WTC11 (cell line): Measurements from ENCODE around the gene RBM43. TPM values are rescaled to one million over a fixed set of nuclear protein-coding genes. Genes with fewer than 3 reads are reported as not detected.

ENCODE experiments used
- ATAC-seq: fragments of 200-7000 bp; cut with Tn5 transposase; 2 replicates; pipeline ENCODE4 v1.10.0; 2021; ENCODE audit warnings: mild to moderate bottlenecking, moderate library complexity
- CTCF ChIA-PET: fragments of 300-600 bp; sonication (Branson Sonifier 250); formaldehyde crosslinking; loops from one replicate; lab custom pipeline; 2021; ENCODE audit warnings: antibody characterized with exemption; lab: Charles Lee
- POLR2A ChIA-PET: fragments of 350-600 bp; sonication (Branson Sonifier 250); formaldehyde crosslinking; loops from one replicate; lab custom pipeline; 2021; ENCODE audit warnings: antibody characterized with exemption; lab: Charles Lee
- DNase-seq: peaks from one replicate; pipeline ENCODE4 v3.0.0; 2021; ENCODE audit warnings: low spot score
- H3K27ac Mint-ChIP-seq: 2 replicates; pipeline ENCODE4 v1.8.0; 2021; ENCODE audit warnings: mixed read lengths
- H3K27me3 Mint-ChIP-seq: 2 replicates; pipeline ENCODE4 v1.8.0; 2021; ENCODE audit warnings: low read depth, mild to moderate bottlenecking, moderate library complexity, mixed read lengths
- H3K36me3 Mint-ChIP-seq: 2 replicates; pipeline ENCODE4 v1.8.0; 2021; ENCODE audit warnings: mixed read lengths
- H3K4me1 Mint-ChIP-seq: 2 replicates; pipeline ENCODE4 v1.8.0; 2022; ENCODE audit warnings: mixed read lengths
- H3K4me3 Mint-ChIP-seq: 2 replicates; pipeline ENCODE4 v1.8.0; 2021; ENCODE audit warnings: mild to moderate bottlenecking, moderate library complexity, mixed read lengths
- H3K9me3 Mint-ChIP-seq: 2 replicates; pipeline ENCODE4 v1.8.0; 2021; ENCODE audit warnings: mixed read lengths
- ARID4B ChIP-seq: sonication (generic); formaldehyde crosslinking; IDR thresholded peaks from 2 replicates; pipeline ENCODE4 v1.8.0; 2023; ENCODE audit warnings: missing genetic modification reagents, mild to moderate bottlenecking, borderline replicate concordance
- ATF1 ChIP-seq: sonication (generic); formaldehyde crosslinking; IDR thresholded peaks from 2 replicates; pipeline ENCODE4 v1.8.1; 2023; ENCODE audit warnings: mild to moderate bottlenecking, moderate library complexity, missing genetic modification reagents
- CBFB ChIP-seq: sonication (generic); formaldehyde crosslinking; IDR thresholded peaks from 2 replicates; pipeline ENCODE4 v1.8.1; 2022; ENCODE audit warnings: mild to moderate bottlenecking, low read depth, missing genetic modification reagents
- ELF4 ChIP-seq: sonication (generic); formaldehyde crosslinking; IDR thresholded peaks from 2 replicates; pipeline ENCODE4 v1.8.1; 2022; ENCODE audit warnings: low read depth, mild to moderate bottlenecking, moderate library complexity, missing genetic modification reagents
- ESRRA ChIP-seq: sonication (generic); formaldehyde crosslinking; IDR thresholded peaks from 2 replicates; pipeline ENCODE4 v1.8.1; 2022; ENCODE audit warnings: mild to moderate bottlenecking, missing genetic modification reagents, borderline replicate concordance
- GTF2I ChIP-seq: fragments of 250-450 bp; sonication (Bioruptor Pico); conservative IDR thresholded peaks from 2 replicates; pipeline ENCODE4 v1.4.0; 2021; ENCODE audit warnings: mild to moderate bottlenecking
- NR2C2 ChIP-seq: sonication (generic); formaldehyde crosslinking; IDR thresholded peaks from 2 replicates; pipeline ENCODE4 v1.8.0; 2022; ENCODE audit warnings: mild to moderate bottlenecking, missing genetic modification reagents
- OVOL2 ChIP-seq: fragments of 250-450 bp; sonication (Bioruptor Pico); IDR thresholded peaks from 2 replicates; pipeline ENCODE4 v1.9.0; 2021; ENCODE audit warnings: mild to moderate bottlenecking, borderline replicate concordance
- PRDM15 ChIP-seq: sonication (generic); formaldehyde crosslinking; IDR thresholded peaks from 2 replicates; pipeline ENCODE4 v1.8.0; 2022; ENCODE audit warnings: missing genetic modification reagents
- PRRX2 ChIP-seq: fragments of 250-450 bp; sonication (Bioruptor Pico); IDR thresholded peaks from 2 replicates; pipeline ENCODE4 v1.8.0; 2021; ENCODE audit warnings: mild to moderate bottlenecking
- RELA ChIP-seq: sonication (generic); formaldehyde crosslinking; IDR thresholded peaks from 2 replicates; pipeline ENCODE4 v1.8.1; 2022; ENCODE audit warnings: missing genetic modification reagents, mild to moderate bottlenecking, borderline replicate concordance
- RORB ChIP-seq: fragments of 250-450 bp; sonication (Bioruptor Pico); IDR thresholded peaks from 2 replicates; pipeline ENCODE4 v1.9.0; 2021; ENCODE audit warnings: mild to moderate bottlenecking
- STAT6 ChIP-seq: sonication (generic); formaldehyde crosslinking; conservative IDR thresholded peaks from 2 replicates; pipeline ENCODE4 v1.8.1; 2023; ENCODE audit warnings: mild to moderate bottlenecking, low read depth, missing genetic modification reagents, moderate library complexity
- TEAD1 ChIP-seq: sonication (generic); formaldehyde crosslinking; IDR thresholded peaks from 2 replicates; pipeline ENCODE4 v1.8.0; 2022; ENCODE audit warnings: mild to moderate bottlenecking, missing genetic modification reagents
- USF2 ChIP-seq: sonication (generic); formaldehyde crosslinking; IDR thresholded peaks from 2 replicates; pipeline ENCODE4 v1.8.1; 2023; ENCODE audit warnings: mild to moderate bottlenecking, missing genetic modification reagents, moderate library complexity
- ZNF263 ChIP-seq: sonication (generic); formaldehyde crosslinking; IDR thresholded peaks from 2 replicates; pipeline ENCODE4 v1.8.1; 2022; ENCODE audit warnings: low read depth, mild to moderate bottlenecking, moderate library complexity, missing genetic modification reagents
- total RNA-seq: library from RNA; stranded (reverse); gene quantifications from 3 replicates; pipeline ENCODE4 v1.2.3, GENCODE V29; 2021

The RBM43 gene
- total RNA-seq, 1 experiment from 2014 or later, result 2.8 TPM

- no peak for DNase-seq
- peaks cover 3% of the 10 kb centered on the region; the same call in 1 of the 2 replicates for H3K9me3 Mint-ChIP-seq
- TF ChIP-seq PRDM15 (no peak), TEAD1 (no peak), RELA (CRISPR knock-in tag) (no peak), ZNF263 (CRISPR knock-in tag) (no peak), NR2C2 (CRISPR knock-in tag) (no peak)
- TF ChIP-seq, all 79 proteins: peak for 0
- Mint-ChIP-seq H3K4me1 (peaks cover 26% of the 10 kb centered on the region), H3K36me3 (peaks cover 2% of the 10 kb centered on the region; the same call in 1 of the 2 replicates), H3K27me3 (no peaks in the 10 kb centered on the region; the same call in 1 of the 2 replicates), H3K27ac (no peak overlapping the region), H3K4me3 (no peak overlapping the region)
- ChIA-PET POLR2A (interaction anchor here (0.5 to 0.6 kb wide), 2 partner anchors 57 to 71 kb away, joined by 3 to 4 read pairs; no protein-coding TSS in a partner anchor), CTCF (no interaction called here)
- ATAC-seq, result no peak
These were observed 3.5 kb downstream of the RBM43 start for GRCh38 chr2:151258121-151258520.

- H3K27me3 Mint-ChIP-seq, result no peaks in the 10 kb centered on the region
- ChIA-PET POLR2A (no interaction called here), CTCF (no interaction called here)
- H3K4me1 Mint-ChIP-seq, result no peaks in the 10 kb centered on the region
- peaks cover 21% of the 10 kb centered on the region for H3K9me3 Mint-ChIP-seq
- ATAC-seq (no peak), DNase-seq (no peak)
- H3K4me3 Mint-ChIP-seq, result no peak overlapping the region
- no peak overlapping the region for H3K27ac Mint-ChIP-seq
- H3K36me3 Mint-ChIP-seq, result peaks cover 32% of the 10 kb centered on the region
- TF ChIP-seq ARID4B (CRISPR knock-in tag) (no peak), GTF2I (CRISPR knock-in tag) (no peak), ELF4 (CRISPR knock-in tag) (no peak), CBFB (no peak), PRRX2 (CRISPR knock-in tag) (no peak), ATF1 (CRISPR knock-in tag) (no peak), ESRRA (CRISPR knock-in tag) (no peak), OVOL2 (no peak), RORB (CRISPR knock-in tag) (no peak), STAT6 (CRISPR knock-in tag) (no peak), USF2 (CRISPR knock-in tag) (no peak)
These were observed 9.0 kb downstream of the RBM43 start for GRCh38 chr2:151252646-151253045.
